ENCODE measurements around the gene RHOT1. TPM values are rescaled to one million over a fixed set of nuclear protein-coding genes. Genes with fewer than 3 reads are reported as not detected.
"Not testable (repeated sequence)": the region's sequence is repeated elsewhere in the genome, so short reads cannot be mapped to it uniquely, and the experiment has no call there.

The RHOT1 gene
- total and polyA plus RNA-seq, 10 donors: 21.2 to 57.1 (median 33.6) TPM

GRCh38 chr17:32102172-32102571 lies 40.1 kb upstream of the RHOT1 start:
- Histone ChIP-seq H3K4me1 (peaks cover 0 to 19% (median 12%) of the 10 kb centered on the region in 6 donors), H3K4me3 (no peak overlapping the region), H3K36me3 (no peaks in the 10 kb centered on the region), H3K27ac (no peak overlapping the region), H3K27me3 (replicated peaks in 1 of 7) (no peaks in the 10 kb centered on the region), H3K9me3 (no peaks in the 10 kb centered on the region)
- TF ChIP-seq, protein P1, sequence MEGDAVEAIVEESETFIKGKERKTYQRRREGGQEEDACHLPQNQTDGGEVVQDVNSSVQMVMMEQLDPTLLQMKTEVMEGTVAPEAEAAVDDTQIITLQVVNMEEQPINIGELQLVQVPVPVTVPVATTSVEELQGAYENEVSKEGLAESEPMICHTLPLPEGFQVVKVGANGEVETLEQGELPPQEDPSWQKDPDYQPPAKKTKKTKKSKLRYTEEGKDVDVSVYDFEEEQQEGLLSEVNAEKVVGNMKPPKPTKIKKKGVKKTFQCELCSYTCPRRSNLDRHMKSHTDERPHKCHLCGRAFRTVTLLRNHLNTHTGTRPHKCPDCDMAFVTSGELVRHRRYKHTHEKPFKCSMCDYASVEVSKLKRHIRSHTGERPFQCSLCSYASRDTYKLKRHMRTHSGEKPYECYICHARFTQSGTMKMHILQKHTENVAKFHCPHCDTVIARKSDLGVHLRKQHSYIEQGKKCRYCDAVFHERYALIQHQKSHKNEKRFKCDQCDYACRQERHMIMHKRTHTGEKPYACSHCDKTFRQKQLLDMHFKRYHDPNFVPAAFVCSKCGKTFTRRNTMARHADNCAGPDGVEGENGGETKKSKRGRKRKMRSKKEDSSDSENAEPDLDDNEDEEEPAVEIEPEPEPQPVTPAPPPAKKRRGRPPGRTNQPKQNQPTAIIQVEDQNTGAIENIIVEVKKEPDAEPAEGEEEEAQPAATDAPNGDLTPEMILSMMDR (IDR thresholded peaks at IDR 0.05 in 8 of 11, conservative IDR thresholded peaks at IDR 0.05 in 3 of 11): no peak
- TF ChIP-seq POLR2AphosphoS5 (IDR thresholded peaks at IDR 0.05) (no peak), POLR2A (IDR thresholded peaks at IDR 0.05) (no peak)
- intact Hi-C loops (cut with DNase I; ENCODE audit: low total_unique reads): no loop called here
- no peak for DNase-seq
- 83 to 93% (median 85%) methylated on average over 5 of the region's 5 CpGs for WGBS, 5 donors

GRCh38 chr17:32102646-32103186 lies 39.6 kb upstream of the RHOT1 start:
- TF ChIP-seq POLR2A (IDR thresholded peaks at IDR 0.05) (no peak), POLR2AphosphoS5 (IDR thresholded peaks at IDR 0.05) (no peak)
- TF ChIP-seq, protein P1 (IDR thresholded peaks at IDR 0.05 in 8 of 11, conservative IDR thresholded peaks at IDR 0.05 in 3 of 11): no peak
- no peak for DNase-seq
- H3K27ac ChIP-seq: no peak overlapping the region
- H3K4me3 ChIP-seq: no peak overlapping the region
- H3K4me1 ChIP-seq: peaks cover 0 to 23% (median 16%) of the 10 kb centered on the region in 6 donors
- intact Hi-C loops (cut with DNase I; ENCODE audit: low total_unique reads): no loop called here
- whole genome bisulfite sequencing, 5 donors: 91 to 98% (median 93%) methylated on average over 5 of the region's 5 CpGs
- H3K9me3 ChIP-seq: no peaks in the 10 kb centered on the region
- H3K36me3 ChIP-seq: no peaks in the 10 kb centered on the region
- H3K27me3 ChIP-seq (replicated peaks in 1 of 7): no peaks in the 10 kb centered on the region

DNA sequence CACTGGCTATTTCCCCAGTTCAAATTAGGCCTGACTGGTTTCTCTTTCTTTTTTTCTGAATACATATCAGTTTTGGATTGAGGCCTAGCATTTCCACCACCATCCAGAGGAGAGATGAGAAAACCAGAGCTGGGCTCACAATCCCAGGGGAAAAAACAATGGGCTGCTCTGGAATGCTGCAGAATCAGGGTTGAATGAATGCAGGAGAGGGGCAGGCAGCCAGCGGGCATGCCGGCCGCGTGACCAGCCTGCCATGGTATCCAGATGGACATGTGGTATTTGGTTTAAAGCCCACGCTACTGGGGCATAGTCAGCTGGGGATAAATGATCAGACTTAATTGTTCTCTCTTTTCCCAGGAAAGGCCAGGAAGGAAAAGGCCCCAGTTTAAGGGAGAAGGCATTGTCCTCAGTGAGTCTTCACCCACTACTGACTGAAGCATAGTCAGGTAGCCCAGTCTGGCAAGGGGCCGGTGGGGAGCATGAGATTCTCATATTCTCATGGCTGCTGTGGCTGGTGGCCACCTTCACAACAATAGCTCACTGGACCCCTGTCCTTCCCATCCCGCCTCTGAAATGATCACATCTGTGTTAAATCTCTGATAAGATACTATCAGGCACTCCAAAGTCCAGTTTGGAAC lies 38.7 kb upstream of the RHOT1 start:
- H3K4me3 ChIP-seq: no peak overlapping the region
- intact Hi-C loops (cut with DNase I; ENCODE audit: low total_unique reads): no loop called here
- no peaks in the 10 kb centered on the region for H3K27me3 ChIP-seq (replicated peaks in 1 of 7)
- H3K9me3 ChIP-seq: no peaks in the 10 kb centered on the region
- no peak for DNase-seq
- TF ChIP-seq POLR2A (IDR thresholded peaks at IDR 0.05) (no peak), POLR2AphosphoS5 (IDR thresholded peaks at IDR 0.05) (no peak)
- TF ChIP-seq, protein P1 (IDR thresholded peaks at IDR 0.05 in 8 of 11, conservative IDR thresholded peaks at IDR 0.05 in 3 of 11): no peak
- 92 to 96% (median 94%) methylated on average over 7 of the region's 7 CpGs for WGBS, 5 donors
- H3K36me3 ChIP-seq: no peaks in the 10 kb centered on the region
- peaks cover 0 to 24% (median 16%) of the 10 kb centered on the region in 6 donors for H3K4me1 ChIP-seq
- H3K27ac ChIP-seq: peak overlapping the region in 3 of 8 donors; percentile 41 to 44 (median 42)

DNA sequence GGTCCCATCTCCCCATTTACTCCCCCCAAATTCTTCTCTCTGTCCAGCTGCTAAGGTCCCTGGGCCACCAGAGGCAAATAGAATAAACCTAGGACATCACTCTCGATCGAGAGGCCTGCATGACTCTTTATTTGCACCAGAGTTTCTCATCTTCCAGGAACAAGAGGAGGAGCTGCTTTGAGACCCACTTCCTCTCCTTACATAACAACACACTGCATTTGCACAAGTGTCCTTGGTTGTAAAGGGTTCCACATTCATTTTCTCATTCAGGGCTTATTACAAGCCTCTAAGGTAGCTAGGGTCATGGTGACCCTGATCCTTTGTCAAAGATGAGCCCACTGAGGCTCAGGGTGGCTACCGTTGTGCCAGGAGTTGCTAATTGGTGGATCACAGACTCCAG lies 38.1 kb upstream of the RHOT1 start:
- peak overlapping the region in 3 of 8 donors; percentile 41 to 44 (median 42) for H3K27ac ChIP-seq
- intact Hi-C loops (cut with DNase I; ENCODE audit: low total_unique reads): no loop called here

DNA sequence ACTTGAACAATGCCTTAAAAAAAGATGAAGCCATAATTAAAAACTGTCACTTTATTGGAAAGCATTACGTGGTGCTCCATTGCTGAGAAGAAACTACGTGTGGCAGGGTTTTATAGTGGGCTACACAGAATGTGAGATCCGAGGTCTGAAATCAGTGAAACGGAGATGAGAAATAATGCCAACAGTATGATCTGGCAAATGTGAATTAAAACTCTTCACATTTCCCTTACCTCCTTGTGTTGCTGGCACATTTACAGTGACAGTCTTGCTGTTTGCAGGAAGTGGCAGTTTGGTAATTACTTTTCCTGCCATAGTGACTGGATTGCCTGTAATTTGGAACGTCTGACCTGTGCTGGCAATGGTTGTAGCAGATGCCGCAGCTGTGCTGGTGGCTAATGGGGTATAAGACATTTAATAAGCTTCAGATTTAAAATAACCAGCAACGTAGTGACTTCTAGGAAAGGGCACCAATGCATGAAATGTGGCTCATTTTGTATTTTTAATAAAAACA lies 35.8 kb upstream of the RHOT1 start:
- H3K27me3 ChIP-seq (replicated peaks in 1 of 7); H3K9me3 ChIP-seq; intact Hi-C loops (cut with DNase I; ENCODE audit: low total_unique reads); DNase-seq; H3K36me3 ChIP-seq: not testable (repeated sequence)
- Histone ChIP-seq H3K4me1 (peaks cover 0 to 28% (median 16%) of the 10 kb centered on the region in 6 donors), H3K27ac (peak overlapping the region in 3 of 8 donors; percentile 6 to 55 (median 48)), H3K4me3 (peak overlapping the region in 2 of 8 donors; percentile 3 to 24)
- 26 to 47% (median 36%) methylated on average over 7 of the region's 7 CpGs for WGBS, 5 donors

More for the DNA sequence above, 38.1 kb upstream of the RHOT1 start:
- Histone ChIP-seq H3K27me3 (replicated peaks in 1 of 7) (no peaks in the 10 kb centered on the region), H3K9me3 (no peaks in the 10 kb centered on the region), H3K4me1 (peaks cover 0 to 24% (median 16%) of the 10 kb centered on the region in 6 donors), H3K36me3 (no peaks in the 10 kb centered on the region), H3K4me3 (no peak overlapping the region)
- DNase-seq: no peak
- WGBS, 5 donors: 40 to 50% (median 47%) methylated on average over 3 of the region's 3 CpGs
- no peak for TF ChIP-seq POLR2AphosphoS5 (IDR thresholded peaks at IDR 0.05)
- TF ChIP-seq, protein P1 (IDR thresholded peaks at IDR 0.05 in 8 of 11, conservative IDR thresholded peaks at IDR 0.05 in 3 of 11): no peak
- TF ChIP-seq POLR2A (IDR thresholded peaks at IDR 0.05): no peak

DNA sequence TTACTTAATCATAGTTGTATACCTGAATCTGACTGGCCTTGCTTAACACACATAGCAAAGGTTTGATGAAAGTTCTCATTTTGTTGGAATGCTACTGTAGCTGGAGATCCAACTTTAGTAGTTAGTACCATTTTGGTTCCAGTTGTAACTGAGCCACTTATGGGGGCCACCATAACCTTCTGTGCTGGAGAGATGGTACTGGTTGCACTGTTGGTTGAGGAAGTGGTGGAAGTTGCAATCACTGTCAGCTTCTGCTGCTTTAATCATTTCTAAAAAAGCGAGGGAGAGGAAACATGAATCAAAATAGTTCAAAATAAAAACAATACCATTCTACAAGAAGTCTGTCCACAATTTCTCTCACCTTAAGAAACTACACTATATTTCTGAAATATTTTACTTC lies 35.1 kb upstream of the RHOT1 start:
- intact Hi-C loops (cut with DNase I; ENCODE audit: low total_unique reads); DNase-seq; H3K9me3 ChIP-seq; H3K36me3 ChIP-seq; H3K27me3 ChIP-seq (replicated peaks in 1 of 7): not testable (repeated sequence)
- Histone ChIP-seq H3K4me3 (peak overlapping the region in 1 of 8 donors; percentile 24), H3K4me1 (peaks cover 0 to 32% (median 19%) of the 10 kb centered on the region in 6 donors), H3K27ac (peak overlapping the region in 2 of 8 donors; percentile 48 to 55)
- WGBS, 5 donors: 11 to 37% (median 30%) methylated on average over 1 of the region's 1 CpG
